Activated effector memory CD4-positive, alpha-beta T cell treated with anti-CD3 and anti-CD28 coated beads, Interleukin-2, amount 50 U/mL, for 16 hours (primary cell): ENCODE results near the gene ARL17B.
A peak's percentile ranks its signal among the peaks of the same experiment; 100 is the strongest.
"Not testable (repeated sequence)": the region's sequence is repeated elsewhere in the genome, so short reads cannot be mapped to it uniquely, and the experiment has no call there.

Experiments
- DNase-seq: peaks from one replicate; pipeline ENCODE4 v3.0.0-alpha.2; 2020

Gene ARL17B

DNA sequence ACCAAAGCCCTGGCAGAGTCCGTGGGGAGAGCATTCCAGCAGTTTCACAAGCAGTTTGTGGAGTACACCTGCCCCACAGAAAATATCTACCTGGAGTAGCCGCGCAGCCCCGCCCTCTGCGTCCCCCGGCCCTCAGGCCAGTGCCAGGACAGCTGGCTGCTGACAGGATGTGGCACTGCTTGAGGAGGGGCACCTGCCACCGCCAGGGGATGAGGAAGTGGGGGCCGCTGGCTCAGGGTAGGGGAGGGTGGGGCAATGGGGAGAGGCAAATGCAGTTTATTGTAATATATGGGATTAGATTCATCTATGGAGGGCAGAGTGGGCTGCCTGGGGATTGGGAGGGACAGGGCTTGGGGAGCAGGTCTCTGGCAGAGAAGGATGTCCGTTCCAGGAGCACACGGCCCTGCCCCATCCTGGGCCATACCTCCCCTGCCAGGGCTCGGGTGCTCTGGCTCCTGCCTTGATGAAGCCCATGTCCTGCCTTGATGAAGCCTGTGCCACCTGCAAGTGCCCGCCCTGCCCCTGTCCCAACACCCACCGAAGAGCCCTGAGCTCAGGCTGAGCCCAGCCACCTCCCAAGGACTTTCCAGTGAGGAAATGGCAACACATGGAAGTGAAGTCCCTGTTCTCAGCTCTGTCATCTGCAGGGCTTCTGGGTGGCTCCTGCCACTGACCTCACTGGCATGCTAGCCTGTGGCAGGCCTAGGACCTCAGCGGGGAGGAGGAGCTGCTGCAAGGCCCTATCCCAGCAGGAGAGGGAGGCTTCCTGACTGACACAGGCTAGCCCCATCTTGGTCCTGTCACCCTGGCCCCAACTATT is 116.4 kb downstream of the ARL17B start:
- not testable (repeated sequence) for DNase-seq

DNA sequence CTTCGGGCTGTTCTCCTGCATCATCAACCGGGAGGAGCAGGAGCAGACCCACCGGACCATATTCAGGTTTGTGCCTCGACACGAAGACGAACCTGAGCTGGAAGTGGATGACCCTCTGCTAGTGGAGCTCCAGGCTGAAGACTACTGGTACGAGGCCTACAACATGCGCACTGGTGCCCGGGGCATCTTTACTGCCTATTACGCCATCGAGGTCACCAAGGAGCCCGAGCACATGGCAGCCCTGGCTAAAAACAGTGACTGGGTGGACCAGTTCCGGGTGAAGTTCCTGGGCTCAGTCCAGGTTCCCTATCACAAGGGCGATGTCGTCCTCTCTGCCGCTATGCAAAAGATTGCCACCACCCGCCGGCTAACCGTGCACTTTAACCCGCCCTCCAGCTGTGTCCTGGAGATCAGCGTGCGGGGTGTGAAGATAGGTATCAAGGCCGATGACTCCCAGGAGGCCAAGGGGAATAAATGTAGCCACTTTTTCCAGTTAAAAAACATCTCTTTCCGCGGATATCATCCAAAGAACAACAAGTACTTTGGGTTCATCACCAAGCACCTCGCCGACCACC is 117.1 kb downstream of the ARL17B start:
- DNase-seq: not testable (repeated sequence)

DNA sequence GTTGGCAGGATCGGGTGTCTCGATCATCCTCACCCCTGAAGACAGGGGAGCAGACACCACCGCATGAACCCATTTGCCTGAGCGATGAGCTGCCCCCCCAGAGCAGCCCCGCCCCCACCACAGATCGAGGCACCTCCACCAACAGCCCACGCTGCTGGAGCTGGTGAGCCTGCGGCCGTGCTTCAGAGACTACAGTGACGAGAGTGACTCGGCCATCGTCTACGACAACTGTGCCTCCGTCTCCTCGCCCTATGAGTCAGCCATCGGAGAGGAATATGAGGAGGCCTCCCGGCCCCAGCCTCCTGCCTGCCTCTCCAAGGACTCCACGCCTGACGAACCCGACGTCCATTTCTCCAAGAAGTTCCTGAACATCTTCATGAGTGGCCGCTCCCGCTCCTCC is 117.6 kb downstream of the ARL17B start:
- DNase-seq: not testable (repeated sequence)

DNA sequence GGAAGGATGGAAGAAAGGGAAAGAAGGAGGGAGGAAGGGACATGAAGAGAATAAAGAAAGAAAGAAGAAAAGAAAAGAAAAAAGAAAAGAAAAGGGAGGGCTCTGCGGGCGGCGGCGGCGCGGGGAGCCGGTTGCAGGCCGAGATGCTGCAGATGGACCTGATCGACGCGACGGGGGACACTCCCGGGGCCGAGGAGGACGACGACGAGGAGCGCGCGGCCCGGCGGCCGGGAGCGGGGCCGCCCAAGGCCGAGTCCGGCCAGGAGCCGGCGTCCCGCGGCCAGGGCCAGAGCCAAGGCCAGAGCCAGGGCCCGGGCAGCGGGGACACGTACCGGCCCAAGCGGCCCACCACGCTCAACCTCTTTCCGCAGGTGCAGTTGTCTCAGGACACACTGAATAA is 118.1 kb downstream of the ARL17B start:
- DNase-seq: not testable (repeated sequence)

DNA sequence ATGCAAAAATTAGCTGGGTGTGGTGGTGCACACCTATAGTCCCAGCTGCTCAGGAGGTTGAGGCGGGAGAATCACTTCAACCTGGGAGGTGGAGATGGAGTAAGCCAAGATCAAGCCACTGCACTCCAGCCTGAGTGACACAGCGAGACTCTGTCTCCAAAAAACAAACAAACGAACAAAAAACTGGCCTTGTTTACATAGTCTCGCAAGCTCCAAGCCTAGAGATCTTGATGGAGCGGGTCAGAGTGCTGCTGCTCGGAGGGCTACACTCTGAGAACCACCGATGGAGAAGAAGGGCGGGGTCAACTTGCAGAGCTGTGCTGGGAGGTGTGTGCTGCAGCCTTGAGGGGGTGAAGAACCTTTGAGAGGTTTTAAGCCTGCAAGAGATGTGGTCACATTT is 130.2 kb downstream of the ARL17B start:
- DNase-seq: not testable (repeated sequence)

DNA sequence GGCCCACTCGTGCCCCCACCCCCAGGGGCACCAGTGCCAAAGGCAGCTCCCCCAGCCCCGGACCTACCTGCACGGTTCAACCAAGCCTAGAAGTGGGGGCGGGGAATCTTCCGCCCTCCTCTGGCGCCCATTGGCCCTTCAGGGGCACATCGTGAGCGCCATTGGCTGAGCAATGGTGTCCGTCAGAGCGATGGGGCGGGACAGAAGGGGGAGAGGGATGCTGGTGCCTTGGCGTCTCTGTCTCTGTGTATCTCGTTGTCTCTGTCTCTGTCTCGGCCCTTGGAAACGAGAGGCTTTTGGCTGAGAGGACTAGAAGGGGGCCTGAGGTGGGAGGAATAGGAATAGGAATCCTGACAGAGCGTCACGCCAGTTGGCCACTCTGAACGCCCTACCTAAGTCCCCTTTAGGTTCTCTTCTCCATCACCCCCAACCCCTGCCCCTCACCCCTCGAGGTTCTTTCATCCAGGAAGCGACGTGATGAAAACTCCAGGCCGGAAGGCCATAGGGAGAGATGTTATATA is 136.2 kb downstream of the ARL17B start:
- DNase-seq: peak; percentile 98

DNA sequence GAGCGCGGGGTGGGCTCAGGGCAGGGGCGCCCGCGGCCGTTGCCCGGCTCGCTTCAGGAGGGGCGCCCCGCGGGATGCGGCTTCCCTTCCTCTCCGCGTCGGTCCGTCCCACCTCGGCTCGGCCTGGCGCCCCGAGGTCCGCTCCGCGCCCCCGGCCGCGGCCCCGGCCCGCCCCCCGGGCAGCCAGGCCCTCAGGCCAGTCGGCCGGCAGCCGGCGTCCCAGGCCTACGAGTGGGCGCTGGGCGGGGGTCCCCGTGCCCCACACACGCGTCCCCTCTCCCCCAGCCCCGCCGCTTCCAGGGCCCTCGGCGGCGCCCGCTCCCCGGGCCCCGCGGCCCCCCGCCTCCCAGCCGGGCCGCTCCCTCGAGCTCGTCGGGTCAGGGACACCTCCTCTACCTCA is 136.7 kb downstream of the ARL17B start:
- not testable (repeated sequence) for DNase-seq
